Left hindlimb (tissue), 1 donor: ENCODE data around the gene HHAT.
"Not testable (repeated sequence)": the region's sequence is repeated elsewhere in the genome, so short reads cannot be mapped to it uniquely, and the experiment has no call there.

Experiments used
- DNase-seq: peaks from one replicate; pipeline ENCODE4 v3.0.0-alpha.2; 2018

The HHAT gene

GRCh38 chr1:210653771-210654170 is 325.1 kb downstream of the HHAT start:
- DNase-seq, result no peak

- no peak for DNase-seq
Measured at GRCh38 chr1:210654176-210654981, 325.7 kb downstream of the HHAT start.

- DNase-seq, result no peak
Measured at GRCh38 chr1:210655511-210655910, 326.8 kb downstream of the HHAT start.

- DNase-seq, result no peak
Measured at GRCh38 chr1:210657806-210658205, 329.1 kb downstream of the HHAT start.

GRCh38 chr1:210661520-210661919 is 332.8 kb downstream of the HHAT start:
- not testable (repeated sequence) for DNase-seq

- no peak for DNase-seq
Measured at GRCh38 chr1:210662291-210663050, 333.8 kb downstream of the HHAT start.

GRCh38 chr1:210663730-210664573 is 335.2 kb downstream of the HHAT start:
- DNase-seq, result no peak

- no peak for DNase-seq
Measured at GRCh38 chr1:210669951-210670350, 341.2 kb downstream of the HHAT start.

- no peak for DNase-seq
Measured at GRCh38 chr1:210674151-210674550, 345.4 kb downstream of the HHAT start.

GRCh38 chr1:210676539-210676938 is 347.8 kb downstream of the HHAT start:
- no peak for DNase-seq

- DNase-seq, result no peak
Measured at GRCh38 chr1:210677533-210677932, 348.8 kb downstream of the HHAT start.

GRCh38 chr1:210678306-210678705 is 349.6 kb downstream of the HHAT start:
- no peak for DNase-seq

GRCh38 chr1:210681158-210681557 is 352.5 kb downstream of the HHAT start:
- DNase-seq, result no peak

GRCh38 chr1:210683403-210684047 is 354.8 kb downstream of the HHAT start:
- DNase-seq, result no peak

GRCh38 chr1:210684466-210685294 is 356.0 kb downstream of the HHAT start:
- no peak for DNase-seq

- no peak for DNase-seq
Measured at GRCh38 chr1:210685295-210685650, 356.6 kb downstream of the HHAT start.

- no peak for DNase-seq
Measured at GRCh38 chr1:210686841-210687240, 358.1 kb downstream of the HHAT start.

GRCh38 chr1:210687582-210688279 is 359.0 kb downstream of the HHAT start:
- no peak for DNase-seq

GRCh38 chr1:210688512-210689234 is 360.0 kb downstream of the HHAT start:
- DNase-seq, result no peak

GRCh38 chr1:210689826-210690225 is 361.1 kb downstream of the HHAT start:
- DNase-seq, result no peak

GRCh38 chr1:210690236-210690635 is 361.5 kb downstream of the HHAT start:
- no peak for DNase-seq
